K562 (cell line): ENCODE results near the gene PTK6. TPM values are rescaled to one million over a fixed set of nuclear protein-coding genes. Genes with fewer than 3 reads are reported as not detected.

Experiments
- ARID4B ChIP-seq: sonication (generic); formaldehyde crosslinking; IDR thresholded peaks from 2 replicates; pipeline ENCODE4 v1.8.0; 2022; ENCODE audit warnings: mild to moderate bottlenecking, missing genetic modification reagents
- E2F6 ChIP-seq, 2 experiments: IDR thresholded peaks; 2 replicates each; pipeline ENCODE4 v1.6.1; 2011; ENCODE audit warnings: borderline replicate concordance in 1 of 2, control low read depth in 1 of 2, low read depth in 1 of 2, low read length in 1 of 2, mild to moderate bottlenecking in 1 of 2, mixed read lengths in 1 of 2, moderate library complexity in 1 of 2; ENCODE audit not compliant: insufficient read depth in 1 of 2, insufficient read length in 1 of 2, poor library complexity in 1 of 2, severe bottlenecking in 1 of 2; ENCODE audit errors: extremely low read depth in 1 of 2
- ETV6 ChIP-seq, 3 experiments: fragments of 150-350 bp in 1 of 3; sonication (generic) in 1 of 3; formaldehyde crosslinking in 1 of 3; IDR thresholded peaks; 2 replicates each; pipeline versions ENCODE4 v1.6.1 to v1.8.0; 2014 to 2022; ENCODE audit warnings: borderline replicate concordance in 2 of 3, low read depth in 2 of 3, antibody characterized with exemption in 1 of 3, low read length in 1 of 3, mild to moderate bottlenecking in 1 of 3, missing genetic modification reagents in 1 of 3
- HMG20B ChIP-seq: fragments of 250-450 bp; sonication (Bioruptor Pico); IDR thresholded peaks from 2 replicates; pipeline ENCODE4 v1.5.0; 2021; ENCODE audit warnings: mild to moderate bottlenecking
- MAFF ChIP-seq: IDR thresholded peaks from 2 replicates; pipeline ENCODE4 v1.6.1; 2012; ENCODE audit warnings: low read length, improper control_type of control experiment
- MCM3 ChIP-seq: fragments of 450-650 bp; IDR thresholded peaks from 2 replicates; pipeline ENCODE4 v1.6.1; 2016
- MGA ChIP-seq: fragments of 450-650 bp; IDR thresholded peaks from 2 replicates; pipeline ENCODE4 v1.6.1; 2016; ENCODE audit warnings: mild to moderate bottlenecking, moderate library complexity
- ZNF197 ChIP-seq: fragments of 200-800 bp; sonication (Bioruptor generic); IDR thresholded peaks from 2 replicates; pipeline ENCODE4 v1.6.1; 2016; ENCODE audit warnings: low read depth, missing genetic modification characterization, missing compliant biosample characterization
- polyA plus RNA-seq, 8 experiments: library from polyadenylated mRNA; depleted of rRNA in 4 of 8; stranded (reverse) in 5 of 8; unstranded in 3 of 8; fragments of >200 nt; fragmentation: Nextera tagmentation in 2 of 8; fragmentation: Illumina TruSeq in 1 of 8; extraction: Ambion mirVana in 2 of 8; extraction: Trizol in 1 of 8; gene quantifications; 2 replicates each; pipeline versions ENCODE4 v1.2.1 to v1.2.3, GENCODE V29; 2011 to 2014; ENCODE audit warnings: inconsistent platforms in 1 of 8, missing spikeins in 1 of 8
- total RNA-seq, 7 experiments: library from RNA; depleted of rRNA in 6 of 7; stranded (reverse); fragments of >200 nt in 6 of 7; fragmentation: Illumina TruSeq in 2 of 7; extraction: Trizol in 2 of 7; gene quantifications; 2 replicates each; pipeline versions ENCODE4 v1.2.1 to v1.2.3, GENCODE V29; 2011 to 2021; ENCODE audit warnings: low replicate concordance in 1 of 7

PTK6 gene
- total and polyA plus RNA-seq, 9 of the 15 experiments (the other 6 are each of a cell fraction or from before 2014, with no cell fraction given), result 0.07 TPM; not detected in 8

- TF ChIP-seq E2F6 (IDR thresholded peaks at IDR 0.05; ENCODE audit: borderline replicate concordance in 1 of 2, extremely low read depth in 1 of 2, insufficient read depth in 1 of 2, insufficient read length in 1 of 2, low read depth in 1 of 2, low read length in 1 of 2, poor library complexity in 1 of 2, severe bottlenecking in 1 of 2) (peak; percentile 83 to 98), MCM3 (no peak), MAFF (no peak), ARID4B (CRISPR knock-in tag) (0 out of 2 replicates have a peak, but pooled peaks have one; percentile 20), ZNF197 (no peak), MGA (peak; percentile 79), HMG20B (CRISPR knock-in tag) (no peak), ETV6 (IDR thresholded peaks at IDR 0.05; ENCODE audit: borderline replicate concordance in 1 of 2, low read depth in 2 of 2, low read length in 1 of 2) (no peak), ETV6 (CRISPR knock-in tag; IDR thresholded peaks at IDR 0.05; ENCODE audit: borderline replicate concordance) (peak; percentile 89)
Observed at GRCh38 chr20:63534831-63535651, 2.1 kb downstream of the PTK6 start (continued).
